RPMI8226 (cell line): ENCODE results near the gene SRP9.
A peak's percentile ranks its signal among the peaks of the same experiment; 100 is the strongest.
"Not testable (repeated sequence)": the region's sequence is repeated elsewhere in the genome, so short reads cannot be mapped to it uniquely, and the experiment has no call there.

Source experiments
- DNase-seq: peaks from one replicate; pipeline ENCODE4 v3.0.0-alpha.2; 2015

SRP9 gene

GRCh38 chr1:225778337-225778669 is 677 bp downstream of the SRP9 start:
- no peak for DNase-seq

GRCh38 chr1:225779165-225779564 is 1.5 kb downstream of the SRP9 start:
- DNase-seq, result not testable (repeated sequence)

GRCh38 chr1:225780134-225780533 is 2.5 kb downstream of the SRP9 start:
- DNase-seq, result no peak

GRCh38 chr1:225780630-225781029 is 3.0 kb downstream of the SRP9 start:
- DNase-seq, result no peak

- not testable (repeated sequence) for DNase-seq
Measured at GRCh38 chr1:225789142-225789541, 11.5 kb downstream of the SRP9 start.

- DNase-seq, result no peak
Measured at GRCh38 chr1:225794954-225795353, 17.3 kb downstream of the SRP9 start.

- DNase-seq, result not testable (repeated sequence)
Measured at GRCh38 chr1:225796097-225796496, 18.5 kb downstream of the SRP9 start.

GRCh38 chr1:225801146-225801545 is 23.5 kb downstream of the SRP9 start:
- not testable (repeated sequence) for DNase-seq

GRCh38 chr1:225806249-225806648 is 28.6 kb downstream of the SRP9 start:
- no peak for DNase-seq

- not testable (repeated sequence) for DNase-seq
Measured at GRCh38 chr1:225806736-225807135, 29.1 kb downstream of the SRP9 start.

- no peak for DNase-seq
Measured at GRCh38 chr1:225808136-225808535, 30.5 kb downstream of the SRP9 start.

GRCh38 chr1:225809842-225810578 is 32.4 kb downstream of the SRP9 start, which contains the start of gene EPHX1:
Gene EPHX1 (plus strand): TSS chr1:225810124. CDS start chr1:225828730, 18,606 bp downstream.
- peak; percentile 92 for DNase-seq

GRCh38 chr1:225810579-225811538 is 33.2 kb downstream of the SRP9 start:
- peak; percentile 54 for DNase-seq

- peak; percentile 58 for DNase-seq
Measured at GRCh38 chr1:225811622-225812487, 34.2 kb downstream of the SRP9 start.

GRCh38 chr1:225812488-225813213 is 35.0 kb downstream of the SRP9 start:
- DNase-seq, result peak; percentile 38

GRCh38 chr1:225813214-225813964 is 35.8 kb downstream of the SRP9 start:
- no peak for DNase-seq

GRCh38 chr1:225814381-225814780 is 36.8 kb downstream of the SRP9 start:
- no peak for DNase-seq

GRCh38 chr1:225815090-225815489 is 37.5 kb downstream of the SRP9 start:
- not testable (repeated sequence) for DNase-seq

GRCh38 chr1:225815526-225816178 is 38.0 kb downstream of the SRP9 start:
- no peak for DNase-seq

- no peak for DNase-seq
Measured at GRCh38 chr1:225816643-225817538, 39.3 kb downstream of the SRP9 start.
